HG03558 (cell line): ENCODE results near the gene PFDN5.

Source experiments
- ATAC-seq: cut with Tn5 transposase; IDR thresholded peaks from one replicate; pipeline ENCODE4 v1.9.1; 2021; ENCODE audit warnings: moderate number of reproducible peaks; ENCODE audit not compliant: unreplicated experiment; ENCODE audit errors: extremely low read depth

Gene PFDN5

GRCh38 chr12:53347905-53348304 is 52.6 kb downstream of the PFDN5 start:
- ATAC-seq: no peak
